ENCODE measurements around the gene CCM2L.
"Not testable (repeated sequence)": the region's sequence is repeated elsewhere in the genome, so short reads cannot be mapped to it uniquely, and the experiment has no call there.

The CCM2L gene

DNA sequence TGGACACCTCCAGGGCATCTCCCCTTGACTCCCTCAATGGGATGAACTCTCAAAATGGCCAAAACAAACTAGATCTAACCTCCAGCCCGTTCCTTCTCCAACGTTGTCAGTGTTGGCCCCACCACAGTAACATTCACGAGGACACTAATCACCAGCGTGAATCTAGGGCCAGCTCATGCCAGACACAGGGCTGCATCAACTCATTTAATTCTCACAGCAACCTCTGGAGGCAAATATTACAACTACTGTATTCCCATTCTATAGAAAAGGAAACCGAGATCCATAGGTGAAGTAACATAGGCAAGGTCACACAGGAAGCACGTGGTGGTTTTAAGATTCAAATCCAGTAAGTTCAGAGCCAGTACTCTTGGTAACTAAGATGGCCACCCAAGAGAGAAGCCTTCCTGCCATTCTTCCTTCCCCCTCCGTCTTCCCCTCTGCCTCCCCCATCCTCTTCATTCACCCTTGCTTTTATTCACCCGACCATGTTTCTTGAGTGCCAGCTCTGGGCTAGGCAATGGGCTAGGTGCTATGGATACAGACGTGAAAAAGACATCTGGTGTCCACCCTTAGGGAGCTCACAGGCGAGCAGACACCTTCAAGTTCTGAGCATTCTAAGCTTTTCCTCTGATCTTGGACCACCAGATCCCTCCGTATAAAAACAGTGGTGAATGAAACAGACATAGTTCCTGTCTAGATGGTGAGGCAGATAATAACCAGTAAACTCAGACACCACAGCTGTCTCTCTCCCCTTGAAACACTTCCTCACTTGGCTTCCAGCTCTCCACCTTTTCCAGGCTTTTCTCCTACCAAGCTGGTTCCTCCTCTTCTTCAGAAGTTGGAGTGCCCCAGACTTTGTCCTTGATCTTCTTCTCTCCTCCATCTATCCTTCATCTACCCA, 9.6 kb downstream of the CCM2L start:
- Histone ChIP-seq H3K9ac (ENCODE audit: low read length in 5 of 5) (no peak overlapping the region), H3K4me1 (ENCODE audit: control insufficient read depth in 5 of 5, insufficient read depth in 5 of 5, low read length in 5 of 5) (peaks cover 2 to 37% (median 15%) of the 10 kb centered on the region in 5 donors), H3K27me3 (ENCODE audit: control insufficient read depth in 5 of 5, insufficient read depth in 4 of 5, low read length in 5 of 5) (peaks cover 15 to 39% (median 34%) of the 10 kb centered on the region in 5 donors), H3K27ac (ENCODE audit: low read depth, low read length) (no peak overlapping the region), H3K4me3 (ENCODE audit: low read depth in 1 of 5, low read length in 5 of 5) (peak overlapping the region in 4 of 5 donors; percentile 0 to 47 (median 6)), H3K9me3 (ENCODE audit: control insufficient read depth in 5 of 5, low read length in 5 of 5) (no peaks in the 10 kb centered on the region), H3K36me3 (ENCODE audit: control insufficient read depth in 5 of 5, insufficient read depth in 5 of 5, low read length in 5 of 5) (peaks cover 0 to 8% (median 4%) of the 10 kb centered on the region in 5 donors)

DNA sequence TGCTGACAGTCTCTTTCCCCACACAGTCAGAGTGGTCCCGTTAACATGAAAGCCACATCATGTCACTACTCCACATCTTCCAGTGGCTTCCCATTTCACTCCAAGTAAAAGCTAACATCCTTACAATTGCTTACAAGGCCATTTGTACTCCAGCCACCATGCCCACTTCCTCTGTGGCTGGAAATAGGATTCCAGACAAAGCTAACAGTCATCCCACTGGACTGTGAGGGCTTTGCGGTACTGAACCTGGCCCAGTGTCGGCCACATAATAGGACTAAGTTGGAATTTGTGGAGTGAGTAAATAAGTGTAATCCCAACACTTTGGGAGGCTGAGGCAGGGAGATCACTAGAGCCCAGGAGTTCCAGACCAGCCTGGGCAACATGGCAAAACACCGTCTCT, 10.9 kb downstream of the CCM2L start:
- Histone ChIP-seq H3K36me3 (ENCODE audit: control insufficient read depth in 5 of 5, insufficient read depth in 5 of 5, low read length in 5 of 5) (peaks cover 0 to 14% (median 4%) of the 10 kb centered on the region in 5 donors), H3K4me3 (ENCODE audit: low read depth in 1 of 5, low read length in 5 of 5) (no peak overlapping the region), H3K4me1 (ENCODE audit: control insufficient read depth in 5 of 5, insufficient read depth in 5 of 5, low read length in 5 of 5) (peaks cover 2 to 25% (median 15%) of the 10 kb centered on the region in 5 donors), H3K9me3 (ENCODE audit: control insufficient read depth in 5 of 5, low read length in 5 of 5) (no peaks in the 10 kb centered on the region), H3K27ac (ENCODE audit: low read depth, low read length) (no peak overlapping the region), H3K9ac (ENCODE audit: low read length in 5 of 5) (no peak overlapping the region), H3K27me3 (ENCODE audit: control insufficient read depth in 5 of 5, insufficient read depth in 4 of 5, low read length in 5 of 5) (peaks cover 15 to 39% (median 34%) of the 10 kb centered on the region in 5 donors)

DNA sequence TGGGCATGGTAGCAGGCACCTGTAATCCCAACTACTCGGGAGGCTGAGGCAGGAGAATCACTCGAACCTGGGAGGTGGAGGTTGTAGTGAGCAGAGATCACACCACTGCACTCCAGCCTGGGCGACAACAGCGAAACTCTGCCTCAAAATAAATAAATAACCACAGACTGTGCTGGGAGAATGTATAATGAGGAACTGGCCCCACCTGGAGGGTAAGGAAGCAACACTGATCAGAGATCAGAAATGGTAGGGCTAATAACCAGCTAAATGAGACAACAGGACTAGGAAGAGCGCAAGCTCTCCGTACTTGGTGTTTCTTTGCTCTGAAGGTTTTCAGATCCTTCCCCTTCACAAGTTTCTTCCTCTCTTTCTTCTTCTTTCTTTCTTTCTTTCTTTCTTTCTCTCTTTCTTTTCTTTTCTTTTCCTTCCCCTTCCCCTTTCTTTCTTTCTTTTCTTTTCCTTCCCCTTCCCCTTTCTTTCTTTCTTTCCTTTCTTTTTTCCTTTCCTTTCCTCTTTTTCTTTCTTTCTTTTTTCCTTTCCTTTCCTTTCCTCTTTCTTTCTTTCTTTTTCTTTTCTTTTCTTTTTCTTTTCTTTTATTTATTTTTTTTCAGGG, 14.6 kb downstream of the CCM2L start:
- H3K9ac ChIP-seq (ENCODE audit: low read length in 5 of 5), result no peak overlapping the region

DNA sequence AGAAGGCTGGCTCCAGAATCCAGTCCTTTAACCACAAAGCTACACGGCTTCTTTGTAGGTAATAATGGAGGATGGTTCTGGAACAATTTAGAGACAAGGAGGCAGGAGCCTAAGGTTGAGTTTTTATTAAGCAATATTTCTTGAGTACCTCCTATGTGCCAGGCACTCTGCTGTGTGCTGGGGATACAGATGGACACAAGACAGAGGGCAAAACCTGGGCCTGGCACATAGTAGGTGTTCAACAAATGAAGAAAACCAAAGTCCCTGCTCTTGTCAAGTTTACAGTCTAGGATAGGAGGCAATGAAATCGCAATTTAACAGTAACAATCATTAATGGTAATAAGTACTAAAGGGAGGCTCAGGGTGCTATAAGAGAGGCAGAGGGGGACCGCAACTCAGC, 17.4 kb downstream of the CCM2L start:
- Histone ChIP-seq H3K27me3 (ENCODE audit: control insufficient read depth in 5 of 5, insufficient read depth in 4 of 5, low read length in 5 of 5) (peaks cover under 1 to 10% (median 4%) of the 10 kb centered on the region in 5 donors), H3K4me3 (ENCODE audit: low read depth in 1 of 5, low read length in 5 of 5) (no peak overlapping the region), H3K9ac (ENCODE audit: low read length in 5 of 5) (no peak overlapping the region), H3K9me3 (ENCODE audit: control insufficient read depth in 5 of 5, low read length in 5 of 5) (no peaks in the 10 kb centered on the region), H3K4me1 (ENCODE audit: control insufficient read depth in 5 of 5, insufficient read depth in 5 of 5, low read length in 5 of 5) (peaks cover 0 to 11% (median 9%) of the 10 kb centered on the region in 5 donors), H3K27ac (ENCODE audit: low read depth, low read length) (no peak overlapping the region), H3K36me3 (ENCODE audit: control insufficient read depth in 5 of 5, insufficient read depth in 5 of 5, low read length in 5 of 5) (peaks cover 0 to 44% (median 18%) of the 10 kb centered on the region in 5 donors)

More for the DNA sequence above, 14.6 kb downstream of the CCM2L start:
- no peak overlapping the region for H3K4me3 ChIP-seq (ENCODE audit: low read depth in 1 of 5, low read length in 5 of 5)
- H3K9me3 ChIP-seq (ENCODE audit: control insufficient read depth in 5 of 5, low read length in 5 of 5), result no peaks in the 10 kb centered on the region
- H3K27ac ChIP-seq (ENCODE audit: low read depth, low read length), result no peak overlapping the region
- peaks cover 0 to 11% (median 3%) of the 10 kb centered on the region in 5 donors for H3K4me1 ChIP-seq (ENCODE audit: control insufficient read depth in 5 of 5, insufficient read depth in 5 of 5, low read length in 5 of 5)
- peaks cover 8 to 27% (median 19%) of the 10 kb centered on the region in 5 donors for H3K27me3 ChIP-seq (ENCODE audit: control insufficient read depth in 5 of 5, insufficient read depth in 4 of 5, low read length in 5 of 5)
- peaks cover 0 to 34% (median 18%) of the 10 kb centered on the region in 5 donors for H3K36me3 ChIP-seq (ENCODE audit: control insufficient read depth in 5 of 5, insufficient read depth in 5 of 5, low read length in 5 of 5)

DNA sequence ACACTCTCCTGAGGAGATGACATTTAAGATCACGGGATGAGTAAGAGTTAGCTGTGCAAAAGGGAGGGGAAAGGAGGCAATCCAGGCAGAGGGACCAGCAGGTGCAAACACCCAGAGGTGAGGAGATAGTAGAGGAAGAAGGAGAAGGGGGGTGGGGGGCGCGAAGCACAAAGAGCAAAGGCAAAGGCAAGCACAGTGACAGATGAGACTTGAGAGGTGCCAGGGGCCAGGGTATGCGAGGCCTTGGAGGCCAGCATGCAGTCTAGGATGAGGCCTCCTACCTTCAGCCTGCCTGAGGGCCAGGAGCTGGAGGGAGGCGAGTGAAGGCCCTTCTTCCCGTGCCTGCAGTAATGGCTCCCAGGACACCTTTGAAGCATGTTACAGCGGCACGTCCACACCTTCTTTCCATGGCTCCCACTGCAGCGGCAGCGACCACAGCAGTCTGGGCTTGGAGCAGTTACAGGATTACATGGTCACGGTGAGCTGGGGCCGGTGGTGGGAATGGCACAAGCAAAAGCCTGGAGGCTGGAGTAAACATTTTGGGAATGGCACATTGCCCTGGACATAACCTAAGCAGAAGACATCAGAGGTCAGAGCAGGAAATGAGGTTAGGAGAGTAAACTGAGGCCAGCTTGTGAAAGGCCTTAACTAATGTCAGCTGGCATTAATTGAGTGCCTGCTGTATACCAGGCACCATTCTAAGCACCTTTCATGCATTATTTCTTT, 18.6 kb downstream of the CCM2L start:
- Histone ChIP-seq H3K9ac (ENCODE audit: low read length in 5 of 5) (no peak overlapping the region), H3K27me3 (ENCODE audit: control insufficient read depth in 5 of 5, insufficient read depth in 4 of 5, low read length in 5 of 5) (peaks cover 0 to 4% (median 0%) of the 10 kb centered on the region in 5 donors), H3K4me3 (ENCODE audit: low read depth in 1 of 5, low read length in 5 of 5) (no peak overlapping the region), H3K36me3 (ENCODE audit: control insufficient read depth in 5 of 5, insufficient read depth in 5 of 5, low read length in 5 of 5) (peaks cover 0 to 43% (median 14%) of the 10 kb centered on the region in 5 donors), H3K27ac (ENCODE audit: low read depth, low read length) (no peak overlapping the region), H3K9me3 (ENCODE audit: control insufficient read depth in 5 of 5, low read length in 5 of 5) (no peaks in the 10 kb centered on the region), H3K4me1 (ENCODE audit: control insufficient read depth in 5 of 5, insufficient read depth in 5 of 5, low read length in 5 of 5) (peaks cover 0 to 12% (median 10%) of the 10 kb centered on the region in 5 donors)

DNA sequence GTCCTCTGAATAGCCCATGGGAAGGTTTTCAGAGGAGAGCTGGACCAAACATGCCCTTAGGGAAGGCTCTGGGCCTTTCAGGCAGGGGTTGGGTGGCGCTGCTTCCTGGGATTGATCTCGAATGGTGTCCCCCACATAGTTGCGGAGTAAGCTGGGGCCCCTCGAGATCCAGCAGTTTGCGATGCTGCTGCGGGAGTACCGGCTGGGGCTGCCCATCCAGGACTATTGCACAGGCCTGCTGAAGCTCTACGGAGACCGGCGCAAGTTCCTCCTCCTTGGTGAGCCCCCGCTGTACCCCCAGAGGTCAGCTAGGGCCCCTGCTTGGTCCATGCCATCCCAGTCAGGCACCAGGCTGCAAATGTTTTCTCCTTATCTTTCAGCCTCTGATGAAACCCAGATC, 19.3 kb downstream of the CCM2L start:
- Histone ChIP-seq H3K36me3 (ENCODE audit: control insufficient read depth in 5 of 5, insufficient read depth in 5 of 5, low read length in 5 of 5) (peaks cover 0 to 43% (median 14%) of the 10 kb centered on the region in 5 donors), H3K9me3 (ENCODE audit: control insufficient read depth in 5 of 5, low read length in 5 of 5) (no peaks in the 10 kb centered on the region), H3K9ac (ENCODE audit: low read length in 5 of 5) (no peak overlapping the region), H3K27ac (ENCODE audit: low read depth, low read length) (no peak overlapping the region), H3K4me1 (ENCODE audit: control insufficient read depth in 5 of 5, insufficient read depth in 5 of 5, low read length in 5 of 5) (peaks cover 0 to 18% (median 13%) of the 10 kb centered on the region in 5 donors), H3K27me3 (ENCODE audit: control insufficient read depth in 5 of 5, insufficient read depth in 4 of 5, low read length in 5 of 5) (peaks cover 0 to 6% (median 4%) of the 10 kb centered on the region in 5 donors), H3K4me3 (ENCODE audit: low read depth in 1 of 5, low read length in 5 of 5) (no peak overlapping the region)

DNA sequence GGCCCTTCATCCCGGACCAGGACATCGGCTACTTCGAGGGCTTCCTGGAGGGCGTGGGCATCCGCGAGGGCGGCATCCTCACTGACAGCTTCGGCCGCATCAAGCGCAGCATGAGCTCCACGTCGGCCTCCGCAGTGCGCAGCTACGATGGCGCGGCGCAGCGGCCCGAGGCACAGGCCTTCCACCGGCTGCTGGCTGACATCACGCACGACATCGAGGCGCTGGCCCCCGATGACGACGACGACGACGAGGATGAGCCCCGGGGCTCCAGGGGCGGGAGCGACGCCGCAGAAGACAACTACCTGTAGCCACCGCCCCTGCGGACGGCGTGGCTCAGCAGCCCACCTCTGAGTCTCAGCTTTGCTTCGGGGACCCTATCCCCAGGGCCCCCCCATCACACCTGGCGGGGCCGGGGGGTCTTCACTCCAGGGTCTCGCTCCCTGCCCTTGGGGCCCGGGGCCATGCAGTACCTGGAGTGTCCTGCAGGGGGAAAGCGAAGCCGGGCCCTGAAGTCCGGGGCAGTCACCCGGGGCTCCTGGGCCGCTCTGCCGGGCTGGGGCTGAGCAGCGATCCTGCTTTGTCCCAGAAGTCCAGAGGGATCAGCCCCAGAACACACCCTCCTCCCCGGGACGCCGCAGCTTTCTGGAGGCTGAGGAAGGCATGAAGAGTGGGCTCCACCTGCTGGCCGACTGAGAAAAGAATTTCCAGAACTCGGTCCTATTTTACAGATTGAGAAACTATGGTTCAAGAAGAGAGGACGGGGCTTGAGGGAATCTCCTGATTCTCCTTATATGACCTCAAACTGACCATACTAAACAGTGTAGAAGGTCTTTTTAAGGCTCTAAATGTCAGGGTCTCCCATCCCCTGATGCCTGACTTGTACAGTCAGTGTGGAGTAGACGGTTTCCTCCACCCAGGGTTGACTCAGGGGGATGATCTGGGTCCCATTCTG, 21.0 kb downstream of the CCM2L start:
- Histone ChIP-seq H3K27me3 (ENCODE audit: control insufficient read depth in 5 of 5, insufficient read depth in 4 of 5, low read length in 5 of 5) (peaks cover 3 to 18% (median 13%) of the 10 kb centered on the region in 5 donors), H3K36me3 (ENCODE audit: control insufficient read depth in 5 of 5, insufficient read depth in 5 of 5, low read length in 5 of 5) (peaks cover 0 to 33% (median 13%) of the 10 kb centered on the region in 5 donors), H3K27ac (ENCODE audit: low read depth, low read length) (no peak overlapping the region), H3K9ac (ENCODE audit: low read length in 5 of 5) (peak overlapping the region in 1 of 5 donors; percentile 30), H3K4me1 (ENCODE audit: control insufficient read depth in 5 of 5, insufficient read depth in 5 of 5, low read length in 5 of 5) (peaks cover 0 to 29% (median 19%) of the 10 kb centered on the region in 5 donors), H3K4me3 (ENCODE audit: low read depth in 1 of 5, low read length in 5 of 5) (peak overlapping the region in 3 of 5 donors; percentile 22 to 47 (median 34)), H3K9me3 (ENCODE audit: control insufficient read depth in 5 of 5, low read length in 5 of 5) (no peaks in the 10 kb centered on the region)

DNA sequence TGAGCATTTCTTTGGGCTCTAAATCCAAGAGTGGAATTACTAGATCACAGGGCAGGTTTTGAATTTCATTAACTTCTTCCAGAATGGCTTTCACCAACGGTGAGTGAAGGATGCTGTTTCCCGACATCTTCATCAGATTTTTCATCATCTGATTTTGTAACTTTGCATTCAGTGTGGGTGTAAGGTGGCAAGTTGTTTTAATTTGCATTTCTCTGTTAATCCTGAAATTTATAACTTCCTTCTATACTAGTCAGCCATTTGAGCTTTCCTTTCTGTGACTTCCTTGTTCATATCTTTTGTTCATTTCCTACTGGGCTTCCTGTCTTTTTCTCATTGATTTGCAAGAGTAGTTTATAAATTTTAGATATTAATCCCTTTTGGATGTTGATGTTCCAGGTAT, 23.1 kb downstream of the CCM2L start:
- no peak overlapping the region for H3K27ac ChIP-seq (ENCODE audit: low read depth, low read length)
- H3K27me3 ChIP-seq (ENCODE audit: control insufficient read depth in 5 of 5, insufficient read depth in 4 of 5, low read length in 5 of 5), result peaks cover 3 to 23% (median 13%) of the 10 kb centered on the region in 5 donors
- no peak overlapping the region for H3K9ac ChIP-seq (ENCODE audit: low read length in 5 of 5)
- H3K4me3 ChIP-seq (ENCODE audit: low read depth in 1 of 5, low read length in 5 of 5), result no peak overlapping the region
- peaks cover 0 to 29% (median 19%) of the 10 kb centered on the region in 5 donors for H3K4me1 ChIP-seq (ENCODE audit: control insufficient read depth in 5 of 5, insufficient read depth in 5 of 5, low read length in 5 of 5)
- H3K36me3 ChIP-seq (ENCODE audit: control insufficient read depth in 5 of 5, insufficient read depth in 5 of 5, low read length in 5 of 5), result peaks cover 0 to 26% (median 8%) of the 10 kb centered on the region in 5 donors
- peaks cover 0 to 4% (median 0%) of the 10 kb centered on the region in 5 donors for H3K9me3 ChIP-seq (ENCODE audit: control insufficient read depth in 5 of 5, low read length in 5 of 5)

DNA sequence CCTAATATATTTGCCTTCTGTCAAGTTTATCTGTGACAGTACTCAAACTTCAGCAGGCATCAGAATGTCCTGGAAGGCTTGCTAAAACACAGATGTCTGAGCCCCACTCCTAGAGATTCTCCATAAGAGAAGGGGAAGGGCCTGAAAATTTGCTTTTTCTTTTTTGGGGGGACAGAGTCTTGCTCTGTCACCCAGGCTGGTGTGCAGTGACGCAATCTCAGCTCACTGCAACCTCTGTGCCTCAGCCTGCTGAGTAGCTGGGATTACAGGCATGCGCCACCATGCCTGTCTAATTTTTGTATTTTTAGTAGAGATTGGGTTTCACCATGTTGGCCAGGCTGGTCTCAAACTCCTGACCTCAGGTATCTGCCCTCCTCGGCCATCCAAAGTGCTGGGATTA, 23.5 kb downstream of the CCM2L start:
- not testable (repeated sequence) for H3K27ac ChIP-seq (ENCODE audit: low read depth, low read length); H3K9me3 ChIP-seq (ENCODE audit: control insufficient read depth in 5 of 5, low read length in 5 of 5); H3K4me3 ChIP-seq (ENCODE audit: low read depth in 1 of 5, low read length in 5 of 5); H3K9ac ChIP-seq (ENCODE audit: low read length in 5 of 5)
- peaks cover 0 to 29% (median 19%) of the 10 kb centered on the region in 5 donors for H3K4me1 ChIP-seq (ENCODE audit: control insufficient read depth in 5 of 5, insufficient read depth in 5 of 5, low read length in 5 of 5)
- H3K36me3 ChIP-seq (ENCODE audit: control insufficient read depth in 5 of 5, insufficient read depth in 5 of 5, low read length in 5 of 5), result peaks cover 0 to 22% (median 8%) of the 10 kb centered on the region in 5 donors
- H3K27me3 ChIP-seq (ENCODE audit: control insufficient read depth in 5 of 5, insufficient read depth in 4 of 5, low read length in 5 of 5), result peaks cover 3 to 23% (median 13%) of the 10 kb centered on the region in 5 donors
